Suprapubic skin (tissue), 4 donors: ENCODE measurements around the gene ZNF641. TPM values are rescaled to one million over a fixed set of nuclear protein-coding genes. Genes with fewer than 3 reads are reported as not detected.

ENCODE experiments used
- DNase-seq, 2 donors: peaks; one replicate each; pipeline ENCODE4 v3.0.0-alpha.2; 2019; ENCODE audit warnings: low spot score in 2 of 2
- H3K27ac ChIP-seq: fragments of 200-600 bp; sonication (generic); one replicate; pipeline ENCODE4 v1.5.1; 2019
- H3K27me3 ChIP-seq: fragments of 200-600 bp; sonication (generic); one replicate; pipeline ENCODE4 v1.5.1; 2019
- H3K36me3 ChIP-seq: fragments of 200-600 bp; sonication (generic); one replicate; pipeline ENCODE4 v1.5.1; 2019
- H3K4me1 ChIP-seq: fragments of 200-600 bp; sonication (generic); one replicate; pipeline ENCODE4 v1.5.1; 2019
- H3K4me3 ChIP-seq: fragments of 200-600 bp; sonication (generic); one replicate; pipeline ENCODE4 v1.5.1; 2019; ENCODE audit warnings: mild to moderate bottlenecking
- H3K9me3 ChIP-seq: fragments of 200-600 bp; sonication (generic); one replicate; pipeline ENCODE4 v1.5.1; 2019
- EP300 ChIP-seq: sonication (generic); formaldehyde crosslinking; IDR thresholded peaks from one replicate; pipeline ENCODE4 v1.6.1; 2017; ENCODE audit warnings: antibody characterized with exemption
- POLR2A ChIP-seq, 2 donors: fragments of 450-650 bp; IDR thresholded peaks; one replicate each; pipeline ENCODE4 v1.6.1; 2017; ENCODE audit warnings: antibody characterized with exemption in 2 of 2, mild to moderate bottlenecking in 2 of 2, moderate library complexity in 2 of 2
- POLR2AphosphoS5 ChIP-seq, 3 donors: sonication (generic); formaldehyde crosslinking; IDR thresholded peaks; one replicate each; pipeline ENCODE4 v1.6.1; 2017; ENCODE audit warnings: antibody characterized with exemption in 3 of 3
- WGBS: methylation state at CpG from one replicate; pipeline ENCODE4 v1.1.5; 2018; 5-methylcytosine and 5-hydroxymethylcytosine counted together
- total RNA-seq, 4 donors: library from RNA; depleted of rRNA; stranded (reverse); fragments of >200 nt; gene quantifications; one replicate each; pipeline ENCODE4 v1.1.0, GENCODE V29; 2016
- TF ChIP-seq, protein P1 (sequence below), 2 donors: fragments of 200-600 bp in 1 of 2; fragments of 450-650 bp in 1 of 2; sonication (generic) in 1 of 2; IDR thresholded peaks; one replicate each; pipeline ENCODE4 v1.5.1; 2016 to 2019; ENCODE audit warnings: antibody characterized with exemption in 2 of 2, mild to moderate bottlenecking in 1 of 2, moderate library complexity in 1 of 2

The ZNF641 gene
- total RNA-seq: 10 to 100 TPM; 10.2 to 15.4 (median 13.2) TPM

DNA sequence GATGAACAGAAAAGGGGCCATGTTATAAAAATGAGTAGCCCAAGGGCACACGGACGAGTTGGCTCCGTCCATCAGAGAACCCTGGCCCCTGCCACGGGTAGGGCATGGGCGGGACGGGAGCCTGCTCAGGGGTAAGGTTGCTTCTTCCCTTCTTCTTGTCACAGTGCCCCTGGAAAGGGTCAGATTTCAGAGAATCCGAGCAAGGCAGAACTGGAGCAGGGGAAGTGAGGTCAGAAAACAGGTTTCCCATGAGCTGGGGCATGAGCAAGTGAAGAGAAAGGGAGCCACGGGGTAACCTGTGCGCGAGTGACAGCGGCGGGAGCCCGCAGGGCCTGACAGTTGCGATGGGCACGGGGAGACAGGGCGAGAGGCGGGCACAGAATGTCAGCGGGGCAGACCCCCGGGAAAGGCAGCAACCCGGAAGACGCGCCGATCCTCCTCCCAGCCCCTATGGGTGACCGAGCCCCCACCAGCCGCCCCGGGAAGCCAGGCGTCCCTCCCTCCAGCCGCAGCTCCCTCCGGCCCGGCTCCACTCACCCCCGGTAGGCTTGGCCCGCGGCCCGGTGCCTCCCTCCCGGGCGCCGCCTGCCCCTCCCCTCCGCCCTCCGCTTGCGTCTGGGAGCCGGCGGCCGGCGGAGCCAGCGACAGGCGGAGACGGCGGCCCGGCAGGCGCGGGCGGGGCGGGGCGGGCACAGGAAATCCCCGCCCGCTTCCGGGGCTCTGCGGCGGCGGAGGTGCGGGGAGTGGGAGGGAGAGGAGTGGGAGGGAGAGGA lies at the start of gene ZNF641:
ZNF641 (minus strand) TSS at position 671 of the 773 bp plus-strand sequence. CDS start 2,829 bp downstream, outside the sequence.
- no peak for TF ChIP-seq POLR2AphosphoS5 (IDR thresholded peaks at IDR 0.05)
- TF ChIP-seq, protein P1, sequence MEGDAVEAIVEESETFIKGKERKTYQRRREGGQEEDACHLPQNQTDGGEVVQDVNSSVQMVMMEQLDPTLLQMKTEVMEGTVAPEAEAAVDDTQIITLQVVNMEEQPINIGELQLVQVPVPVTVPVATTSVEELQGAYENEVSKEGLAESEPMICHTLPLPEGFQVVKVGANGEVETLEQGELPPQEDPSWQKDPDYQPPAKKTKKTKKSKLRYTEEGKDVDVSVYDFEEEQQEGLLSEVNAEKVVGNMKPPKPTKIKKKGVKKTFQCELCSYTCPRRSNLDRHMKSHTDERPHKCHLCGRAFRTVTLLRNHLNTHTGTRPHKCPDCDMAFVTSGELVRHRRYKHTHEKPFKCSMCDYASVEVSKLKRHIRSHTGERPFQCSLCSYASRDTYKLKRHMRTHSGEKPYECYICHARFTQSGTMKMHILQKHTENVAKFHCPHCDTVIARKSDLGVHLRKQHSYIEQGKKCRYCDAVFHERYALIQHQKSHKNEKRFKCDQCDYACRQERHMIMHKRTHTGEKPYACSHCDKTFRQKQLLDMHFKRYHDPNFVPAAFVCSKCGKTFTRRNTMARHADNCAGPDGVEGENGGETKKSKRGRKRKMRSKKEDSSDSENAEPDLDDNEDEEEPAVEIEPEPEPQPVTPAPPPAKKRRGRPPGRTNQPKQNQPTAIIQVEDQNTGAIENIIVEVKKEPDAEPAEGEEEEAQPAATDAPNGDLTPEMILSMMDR (IDR thresholded peaks at IDR 0.05): no peak
- TF ChIP-seq EP300: no peak
- TF ChIP-seq POLR2A (IDR thresholded peaks at IDR 0.05): no peak
- no peaks in the 10 kb centered on the region for H3K27me3 ChIP-seq
- peak; percentile 85 to 87 for DNase-seq
- peak within 1 kb of the TSS; percentile 92 for H3K4me3 ChIP-seq
- 0% methylated on average over 15 of the region's 61 CpGs for WGBS
- no peaks in the 10 kb centered on the region for H3K9me3 ChIP-seq
- peak within 1 kb of the TSS; percentile 93 for H3K27ac ChIP-seq
- peaks cover 24% of the 10 kb centered on the region for H3K4me1 ChIP-seq
- peaks cover 26% of the 10 kb centered on the region for H3K36me3 ChIP-seq

DNA sequence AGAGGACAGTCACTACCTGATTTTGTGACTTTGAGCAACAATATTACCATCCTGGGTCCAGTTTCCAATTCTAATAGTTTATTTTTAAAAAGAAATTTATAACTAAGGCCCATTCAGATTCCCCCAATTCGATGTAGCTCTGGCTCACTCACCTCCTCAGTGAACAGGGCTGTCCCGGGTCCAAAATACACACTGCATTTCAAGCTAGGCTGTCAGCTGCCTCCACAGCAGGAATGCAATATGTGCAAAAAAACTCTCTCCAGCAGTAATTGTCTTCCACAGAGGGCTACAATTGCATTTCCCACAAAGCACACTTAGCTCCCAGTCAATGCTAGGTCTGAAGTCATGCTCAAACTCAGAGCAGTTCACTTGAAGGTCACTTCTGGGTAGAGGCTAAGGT lies 39.3 kb upstream of the ZNF641 start:
- H3K27ac ChIP-seq: no peak overlapping the region
- TF ChIP-seq EP300: no peak
- no peak for TF ChIP-seq POLR2A (IDR thresholded peaks at IDR 0.05)
- TF ChIP-seq, protein P1 (IDR thresholded peaks at IDR 0.05): no peak
- no peak for TF ChIP-seq POLR2AphosphoS5 (IDR thresholded peaks at IDR 0.05)
- H3K9me3 ChIP-seq: no peaks in the 10 kb centered on the region
- no peaks in the 10 kb centered on the region for H3K27me3 ChIP-seq
- no peak for DNase-seq
- H3K4me1 ChIP-seq: peaks cover 10% of the 10 kb centered on the region
- no peaks in the 10 kb centered on the region for H3K36me3 ChIP-seq
- H3K4me3 ChIP-seq: no peak overlapping the region
- WGBS: 55% methylated on average over 2 of the region's 2 CpGs

DNA sequence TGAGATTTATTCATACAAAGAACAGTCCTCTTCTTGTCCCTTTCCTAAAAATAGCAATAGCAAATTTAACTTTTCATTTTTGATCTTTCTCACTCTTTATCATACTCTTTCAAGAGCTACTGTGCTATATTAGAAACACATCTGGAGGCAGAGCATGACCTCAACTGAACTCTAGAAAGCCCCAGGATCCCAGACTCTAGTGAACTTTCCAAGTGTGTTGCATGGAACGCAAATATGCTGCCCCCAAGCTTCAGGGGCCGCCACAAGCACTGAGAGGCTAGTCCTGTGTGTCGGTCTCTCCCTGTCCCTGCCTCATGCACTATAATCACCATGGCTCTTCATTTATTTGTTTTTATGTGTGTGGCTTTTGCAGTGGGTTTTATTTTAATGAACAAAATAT lies 38.7 kb upstream of the ZNF641 start:
- 53% methylated on average over 3 of the region's 3 CpGs for WGBS
- DNase-seq: no peak
- peaks cover 10% of the 10 kb centered on the region for H3K4me1 ChIP-seq
- TF ChIP-seq POLR2AphosphoS5 (IDR thresholded peaks at IDR 0.05): no peak
- TF ChIP-seq, protein P1 (IDR thresholded peaks at IDR 0.05): no peak
- TF ChIP-seq POLR2A (IDR thresholded peaks at IDR 0.05): no peak
- no peak for TF ChIP-seq EP300
- no peaks in the 10 kb centered on the region for H3K27me3 ChIP-seq
- H3K27ac ChIP-seq: no peak overlapping the region
- no peaks in the 10 kb centered on the region for H3K9me3 ChIP-seq
- no peaks in the 10 kb centered on the region for H3K36me3 ChIP-seq
- H3K4me3 ChIP-seq: no peak overlapping the region

DNA sequence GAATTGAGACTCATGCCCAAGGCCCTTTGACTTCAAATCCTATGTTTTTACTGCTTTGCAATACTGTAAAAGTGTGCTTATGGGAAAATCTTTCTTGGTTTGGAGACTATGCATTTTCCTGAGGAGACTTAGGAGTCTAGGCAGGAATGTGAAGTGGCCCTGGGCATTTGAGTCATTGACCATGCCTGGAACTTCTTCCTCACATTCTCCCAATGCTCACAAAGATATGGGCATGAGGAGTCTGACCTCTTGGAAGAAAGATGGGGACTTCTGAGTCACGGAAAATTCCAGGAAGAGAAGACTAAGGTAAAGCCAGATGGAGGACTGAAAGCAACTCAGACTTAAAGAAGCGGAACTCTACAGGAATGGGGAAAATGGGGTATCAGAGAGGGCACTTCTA lies 38.2 kb upstream of the ZNF641 start:
- Histone ChIP-seq H3K9me3 (no peaks in the 10 kb centered on the region), H3K36me3 (no peaks in the 10 kb centered on the region), H3K4me1 (peaks cover 10% of the 10 kb centered on the region), H3K4me3 (no peak overlapping the region), H3K27me3 (no peaks in the 10 kb centered on the region), H3K27ac (no peak overlapping the region)
- no peak for DNase-seq
- TF ChIP-seq POLR2A (IDR thresholded peaks at IDR 0.05) (no peak), POLR2AphosphoS5 (IDR thresholded peaks at IDR 0.05) (no peak), EP300 (no peak)
- TF ChIP-seq, protein P1 (IDR thresholded peaks at IDR 0.05): no peak
- 75% methylated on average over 2 of the region's 2 CpGs for WGBS

DNA sequence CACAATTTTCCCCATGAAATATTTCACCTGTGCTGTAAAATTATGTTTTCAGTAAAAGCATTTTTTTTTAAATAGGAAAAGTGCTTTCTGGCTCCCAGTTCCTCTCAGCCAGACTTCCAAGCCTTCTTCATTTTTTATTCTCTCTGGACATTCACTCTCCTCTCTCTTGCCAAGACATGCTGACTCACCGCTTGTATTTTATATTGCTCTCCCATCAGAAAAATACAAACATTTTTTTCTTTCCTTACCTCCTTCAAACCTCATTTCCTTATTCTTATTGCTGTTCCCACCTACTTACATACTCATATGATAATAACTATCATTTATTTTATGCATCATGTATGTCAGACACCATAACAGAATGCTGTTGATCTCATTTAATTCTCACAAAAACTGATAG lies 37.7 kb upstream of the ZNF641 start:
- no peaks in the 10 kb centered on the region for H3K9me3 ChIP-seq
- no peak overlapping the region for H3K4me3 ChIP-seq
- peaks cover 10% of the 10 kb centered on the region for H3K4me1 ChIP-seq
- TF ChIP-seq POLR2A (IDR thresholded peaks at IDR 0.05) (no peak), EP300 (no peak), POLR2AphosphoS5 (IDR thresholded peaks at IDR 0.05) (no peak)
- TF ChIP-seq, protein P1 (IDR thresholded peaks at IDR 0.05): no peak
- DNase-seq: no peak
- no peaks in the 10 kb centered on the region for H3K36me3 ChIP-seq
- H3K27ac ChIP-seq: no peak overlapping the region
- no peaks in the 10 kb centered on the region for H3K27me3 ChIP-seq
- 39% methylated on average over 1 of the region's 1 CpG for WGBS
